ENCODE measurements around the gene CPED1. TPM values are rescaled to one million over a fixed set of nuclear protein-coding genes. Genes with fewer than 3 reads are reported as not detected.

Gene CPED1
- total RNA-seq, 1 experiment from 2014 or later = 0.13 TPM

GRCh38 chr7:121337398-121337797 lies 348.9 kb downstream of the CPED1 start:
- Histone ChIP-seq H3K27ac (ENCODE audit: insufficient read length, low read depth, low read length) (no peak overlapping the region), H3K27me3 (ENCODE audit: insufficient read depth, low read length) (no peaks in the 10 kb centered on the region), H3K14ac (ENCODE audit: insufficient read depth, low read length) (no peak overlapping the region), H2BK120ac (ENCODE audit: low read depth, low read length, poor library complexity, severe bottlenecking) (no peak overlapping the region), H3K4ac (ENCODE audit: low read depth, low read length) (no peak overlapping the region), H3K79me2 (ENCODE audit: insufficient read depth, low read length) (no peaks in the 10 kb centered on the region), H3K23ac (ENCODE audit: insufficient read length, low read depth, low read length) (no peak overlapping the region), H3K18ac (ENCODE audit: insufficient read length, low read depth, low read length) (no peak overlapping the region), H3K56ac (ENCODE audit: insufficient read length, low read depth, low read length) (no peak overlapping the region), H3K79me1 (ENCODE audit: insufficient read depth, low read depth, low read length, poor library complexity, severe bottlenecking) (no peaks in the 10 kb centered on the region), H2BK20ac (ENCODE audit: low read depth, low read length, poor library complexity, severe bottlenecking) (no peak overlapping the region), H2BK12ac (ENCODE audit: insufficient read length, low read depth, low read length) (no peak overlapping the region), H3K4me2 (ENCODE audit: insufficient read depth, insufficient read length, low read length) (no peak overlapping the region), H2AK5ac (ENCODE audit: insufficient read length, low read length) (no peak overlapping the region), H3K4me1 (ENCODE audit: insufficient read depth, low read length) (no peaks in the 10 kb centered on the region), H4K20me1 (ENCODE audit: control insufficient read depth, insufficient read depth, insufficient read length) (no peaks in the 10 kb centered on the region), H4K8ac (replicated peaks; ENCODE audit: insufficient read length, low read depth, low read length) (no peak overlapping the region), H2BK15ac (ENCODE audit: low read depth, low read length) (no peak overlapping the region), H4K91ac (ENCODE audit: insufficient read length, low read depth, low read length) (no peak overlapping the region), H2BK5ac (ENCODE audit: insufficient read length, low read length) (no peak overlapping the region), H4K5ac (ENCODE audit: insufficient read length, low read depth, low read length) (no peak overlapping the region), H3K9ac (ENCODE audit: extremely low read depth, insufficient read length, low read length) (no peak overlapping the region), H3K9me3 (ENCODE audit: control insufficient read depth, low read depth, low read length) (no peaks in the 10 kb centered on the region), H2AFZ (ENCODE audit: low read length) (no peak overlapping the region), H3T11ph (ENCODE audit: low read length) (no peak overlapping the region), H3K23me2 (ENCODE audit: insufficient read length, low read depth, low read length, poor library complexity, severe bottlenecking) (no peaks in the 10 kb centered on the region)
- H3K4me3 Mint-ChIP-seq = no peak overlapping the region
- no CpG with 5 or more reads among the region's 3 CpGs for WGBS (ENCODE audit: extremely low coverage, insufficient read length, low lambda C conversion rate)
- no peaks in the 10 kb centered on the region for H3K27me3 Mint-ChIP-seq (ENCODE audit: low read depth)
- H3K36me3 Mint-ChIP-seq (ENCODE audit: insufficient read depth in 1 of 3, low read depth in 3 of 3) = no peaks in the 10 kb centered on the region
- no peaks in the 10 kb centered on the region for H3K9me3 Mint-ChIP-seq
- no peak for TF ChIP-seq CTCF (conservative IDR thresholded peaks at IDR 0.05)
- H3K4me1 Mint-ChIP-seq = no peaks in the 10 kb centered on the region
- DNase-seq = no peak
- no peak overlapping the region for H3K27ac Mint-ChIP-seq

All from H9 (cell line).